ENCODE measurements around the gene NTM.

Gene NTM

GRCh38 chr11:132112846-132113245 lies 742.4 kb downstream of the NTM start:
- no peak overlapping the region for H3K4me3 ChIP-seq (ENCODE audit: low read length)
- no peaks in the 10 kb centered on the region; the same call in 1 of the 2 replicates for H3K9me3 ChIP-seq (ENCODE audit: control insufficient read depth, insufficient read depth, low read length)
- no peaks in the 10 kb centered on the region for H4K20me1 ChIP-seq (ENCODE audit: control insufficient read depth, insufficient read depth, low read depth, low read length)
- no peaks in the 10 kb centered on the region for H3K4me1 ChIP-seq (ENCODE audit: control insufficient read depth, low read length)
- H3K36me3 ChIP-seq (ENCODE audit: control insufficient read depth, low read length) = no peaks in the 10 kb centered on the region
- no peak overlapping the region for H3K4me2 ChIP-seq (ENCODE audit: low read length)
- H3K79me2 ChIP-seq (ENCODE audit: control insufficient read depth, low read length) = no peaks in the 10 kb centered on the region
- no peaks in the 10 kb centered on the region for H3K27me3 ChIP-seq (ENCODE audit: control insufficient read depth, low read length)
- no peak overlapping the region for H3K27ac ChIP-seq (ENCODE audit: low read depth, low read length)
- no peak for TF ChIP-seq EZH2phosphoT487 (IDR thresholded peaks at IDR 0.05; ENCODE audit: borderline replicate concordance, low read length)
- no peak for TF ChIP-seq CTCF (IDR thresholded peaks at IDR 0.05; ENCODE audit: low read depth, low read length, poor library complexity, severe bottlenecking)
- no peaks in the 10 kb centered on the region for H3F3A ChIP-seq (ENCODE audit: control insufficient read depth, insufficient read depth)
- no peaks in the 10 kb centered on the region for H3K9me2 ChIP-seq (replicated peaks; ENCODE audit: control insufficient read depth, low read length)

GRCh38 chr11:132114185-132114584 lies 743.8 kb downstream of the NTM start:
- Histone ChIP-seq H3K9me3 (ENCODE audit: control insufficient read depth, insufficient read depth, low read length) (no peaks in the 10 kb centered on the region; the same call in 1 of the 2 replicates), H3F3A (ENCODE audit: control insufficient read depth, insufficient read depth) (no peaks in the 10 kb centered on the region), H3K27me3 (ENCODE audit: control insufficient read depth, low read length) (no peaks in the 10 kb centered on the region), H3K4me3 (ENCODE audit: low read length) (no peak overlapping the region), H3K4me2 (ENCODE audit: low read length) (no peak overlapping the region), H3K4me1 (ENCODE audit: control insufficient read depth, low read length) (no peaks in the 10 kb centered on the region), H3K27ac (ENCODE audit: low read depth, low read length) (no peak overlapping the region), H3K36me3 (ENCODE audit: control insufficient read depth, low read length) (no peaks in the 10 kb centered on the region), H3K79me2 (ENCODE audit: control insufficient read depth, low read length) (no peaks in the 10 kb centered on the region), H4K20me1 (ENCODE audit: control insufficient read depth, insufficient read depth, low read depth, low read length) (no peaks in the 10 kb centered on the region), H3K9me2 (replicated peaks; ENCODE audit: control insufficient read depth, low read length) (no peaks in the 10 kb centered on the region)
- TF ChIP-seq CTCF (IDR thresholded peaks at IDR 0.05; ENCODE audit: low read depth, low read length, poor library complexity, severe bottlenecking) (no peak), EZH2phosphoT487 (IDR thresholded peaks at IDR 0.05; ENCODE audit: borderline replicate concordance, low read length) (no peak)

- Histone ChIP-seq H3K4me3 (ENCODE audit: low read length) (no peak overlapping the region), H3K27ac (ENCODE audit: low read depth, low read length) (no peak overlapping the region), H3K27me3 (ENCODE audit: control insufficient read depth, low read length) (no peaks in the 10 kb centered on the region), H3K4me2 (ENCODE audit: low read length) (no peak overlapping the region), H3K36me3 (ENCODE audit: control insufficient read depth, low read length) (no peaks in the 10 kb centered on the region), H3K9me2 (replicated peaks; ENCODE audit: control insufficient read depth, low read length) (no peaks in the 10 kb centered on the region), H3K4me1 (ENCODE audit: control insufficient read depth, low read length) (no peaks in the 10 kb centered on the region), H3K79me2 (ENCODE audit: control insufficient read depth, low read length) (no peaks in the 10 kb centered on the region), H3F3A (ENCODE audit: control insufficient read depth, insufficient read depth) (no peaks in the 10 kb centered on the region), H4K20me1 (ENCODE audit: control insufficient read depth, insufficient read depth, low read depth, low read length) (no peaks in the 10 kb centered on the region), H3K9me3 (ENCODE audit: control insufficient read depth, insufficient read depth, low read length) (no peaks in the 10 kb centered on the region; the same call in 1 of the 2 replicates)
- TF ChIP-seq CTCF (IDR thresholded peaks at IDR 0.05; ENCODE audit: low read depth, low read length, poor library complexity, severe bottlenecking) (no peak), EZH2phosphoT487 (IDR thresholded peaks at IDR 0.05; ENCODE audit: borderline replicate concordance, low read length) (no peak)
These were observed 744.3 kb downstream of the NTM start for GRCh38 chr11:132114743-132115142.
